IPS-NIHi11 (cell line): ENCODE measurements around the gene SPATS1.

Experiments
- DNase-seq: peaks from one replicate; pipeline ENCODE4 v3.0.0; 2012; ENCODE audit warnings: mixed read lengths, low spot score

The SPATS1 gene

DNA sequence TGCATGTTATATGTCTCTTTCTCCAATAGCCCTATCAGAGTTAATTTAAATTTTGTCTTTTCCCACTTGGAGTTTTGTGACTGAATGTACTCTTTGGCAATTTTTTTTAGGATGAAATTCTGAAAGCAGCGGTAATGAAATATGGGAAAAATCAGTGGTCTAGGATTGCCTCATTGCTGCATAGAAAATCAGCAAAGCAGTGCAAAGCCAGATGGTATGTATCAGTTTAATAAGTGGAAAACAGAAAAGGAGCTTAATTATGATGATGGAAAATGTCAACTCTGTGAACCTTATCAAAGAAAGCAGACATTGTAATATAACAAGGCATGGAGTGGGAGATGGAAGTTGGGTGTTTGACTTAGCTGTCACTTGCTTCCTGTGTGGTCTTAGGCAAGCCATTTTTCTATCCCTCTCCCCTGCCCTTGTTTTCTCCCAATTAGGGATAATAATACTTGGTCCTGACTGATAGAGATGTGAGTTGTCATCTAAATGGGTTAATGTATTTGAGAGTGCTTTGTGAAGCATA, 47.8 kb downstream of the SPATS1 start:
- DNase-seq, result no peak
